ENCODE results near the gene BMPR1A.
A peak's percentile ranks its signal among the peaks of the same experiment; 100 is the strongest.
"Not testable (repeated sequence)": the region's sequence is repeated elsewhere in the genome, so short reads cannot be mapped to it uniquely, and the experiment has no call there.

Gene BMPR1A

DNA sequence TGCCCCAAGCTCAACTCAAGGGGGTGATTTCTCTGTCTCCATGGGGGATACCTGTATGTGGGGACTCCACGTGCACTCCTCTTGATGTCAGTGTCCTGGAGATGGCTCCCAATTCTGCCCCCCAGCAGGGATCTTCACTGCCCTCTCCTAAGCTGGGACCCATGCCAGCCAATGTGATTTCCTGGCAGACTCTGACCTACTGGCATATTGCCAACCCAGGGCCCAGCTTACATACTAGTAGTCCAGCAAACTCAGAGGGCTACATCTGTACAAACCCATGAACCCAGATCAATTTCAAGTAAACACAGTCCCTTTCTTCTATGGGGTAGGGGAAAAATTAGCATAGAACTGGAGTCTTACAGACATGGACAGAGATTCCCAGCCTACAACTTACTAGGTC is 26.2 kb upstream of the BMPR1A start:
- DNase-seq, result peak; percentile 27

DNA sequence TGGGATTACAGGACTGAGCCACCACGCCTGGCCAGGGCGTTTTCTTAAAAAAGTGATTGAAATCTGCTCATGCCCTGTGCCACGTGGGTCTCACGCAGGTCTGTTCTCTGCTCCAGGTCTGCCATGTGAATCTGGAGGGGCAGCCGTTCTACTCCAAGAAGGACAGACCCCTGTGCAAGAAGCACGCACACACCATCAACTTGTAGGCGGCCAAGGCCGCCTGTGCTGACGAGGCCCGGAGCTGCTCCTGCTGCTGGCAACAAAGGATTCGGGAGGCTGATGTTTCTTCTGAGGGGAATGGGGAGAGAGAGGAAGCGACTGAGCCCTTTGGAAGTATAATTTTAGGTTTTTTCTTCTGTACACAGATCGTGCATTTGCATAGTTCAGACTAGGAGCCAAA is 23.6 kb upstream of the BMPR1A start:
- no peak for DNase-seq

DNA sequence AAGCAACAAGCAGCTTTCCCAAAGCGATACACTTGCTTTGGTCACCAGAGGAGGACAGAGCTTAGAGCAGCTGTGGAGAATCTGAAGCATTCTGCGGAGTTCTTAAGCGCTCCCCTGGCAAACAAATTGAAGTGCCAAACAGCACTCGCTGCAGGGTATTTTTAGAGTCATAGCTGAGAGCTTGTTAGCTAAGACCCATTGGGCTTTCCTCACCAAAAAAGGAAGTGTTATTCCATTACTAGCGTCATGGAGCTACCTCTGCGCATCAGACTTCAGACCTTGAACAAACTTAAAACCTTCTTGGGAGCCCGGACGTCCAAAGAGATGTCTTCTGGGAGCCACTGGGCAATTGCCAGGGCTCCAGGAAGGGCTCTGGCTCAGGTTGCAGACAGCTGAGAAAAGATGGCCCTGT is 23.2 kb upstream of the BMPR1A start:
- DNase-seq, result no peak

DNA sequence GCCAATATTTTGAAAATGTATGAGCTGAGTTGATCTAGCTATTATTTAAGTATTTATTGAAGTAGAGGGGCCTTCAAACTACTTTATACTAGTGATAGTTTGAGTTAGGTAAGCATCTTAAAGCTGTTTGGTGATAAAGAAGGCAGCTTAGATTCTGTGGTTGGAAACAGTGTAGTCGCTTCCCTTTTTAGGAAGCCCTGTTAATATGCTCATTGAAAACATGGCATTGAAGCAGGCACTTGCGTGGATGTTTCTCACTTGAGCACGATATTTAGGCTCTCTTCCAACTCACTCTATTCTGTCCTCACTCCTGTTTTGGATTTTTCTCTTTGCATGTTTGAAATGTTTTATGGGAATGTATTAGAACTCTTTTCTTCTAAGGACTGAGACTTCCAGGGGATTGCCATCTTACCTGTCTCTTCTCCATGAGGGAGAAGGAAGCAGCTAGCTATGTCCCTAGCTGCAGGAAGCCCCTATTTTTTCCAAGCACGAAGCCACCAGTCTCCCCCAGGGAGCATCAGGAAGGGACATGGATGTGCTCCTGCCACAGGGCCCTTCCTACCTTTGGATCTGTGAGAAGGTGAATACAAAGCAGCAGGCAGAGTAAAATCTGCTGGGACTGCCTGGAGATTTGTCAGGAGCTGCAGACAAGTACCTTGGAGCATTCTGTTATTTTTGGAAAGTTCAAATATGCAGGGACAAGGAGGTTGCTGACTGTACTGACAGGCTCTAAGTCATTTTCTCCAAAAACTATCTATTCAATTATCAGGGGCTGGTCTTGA is 22.0 kb upstream of the BMPR1A start:
- DNase-seq, result no peak

DNA sequence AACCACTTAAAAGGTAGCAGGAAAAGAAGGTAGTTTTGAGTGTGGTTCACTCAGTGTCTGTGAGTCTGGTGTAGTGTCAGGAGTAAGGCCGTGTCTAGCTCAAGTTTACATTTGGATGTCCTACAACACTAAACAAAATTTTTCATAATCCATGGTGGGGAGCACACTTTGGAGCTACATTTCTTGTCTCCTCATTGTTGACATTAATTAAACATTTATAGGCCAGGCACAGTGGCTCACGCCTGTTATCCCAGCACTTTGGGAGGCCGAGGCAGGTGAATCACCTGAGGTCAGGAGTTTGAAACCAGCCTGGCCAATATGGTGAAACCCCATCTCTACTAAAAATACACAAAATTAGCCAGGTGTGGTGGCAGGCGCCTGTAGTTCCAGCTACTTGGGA is 21.1 kb upstream of the BMPR1A start:
- not testable (repeated sequence) for DNase-seq

DNA sequence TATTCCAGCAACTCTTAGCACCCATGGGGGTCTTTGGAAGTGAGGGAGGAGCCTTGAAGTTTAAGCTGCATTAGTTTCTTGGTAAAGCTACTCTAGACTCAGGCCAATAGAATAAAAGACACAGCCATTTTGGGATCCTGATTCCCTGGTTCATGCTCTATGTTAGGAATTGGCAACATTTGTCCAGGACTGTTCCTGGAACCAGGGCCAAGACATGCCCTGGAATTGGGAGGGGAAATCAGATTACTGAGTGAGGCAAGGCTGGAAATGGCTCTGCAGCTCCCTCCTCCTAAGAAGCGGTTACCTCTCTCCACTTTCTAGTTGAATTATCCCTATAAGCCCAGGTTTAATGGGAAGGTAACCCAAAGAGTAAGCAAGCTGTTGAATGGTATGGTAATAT is 14.2 kb upstream of the BMPR1A start:
- DNase-seq, result no peak

DNA sequence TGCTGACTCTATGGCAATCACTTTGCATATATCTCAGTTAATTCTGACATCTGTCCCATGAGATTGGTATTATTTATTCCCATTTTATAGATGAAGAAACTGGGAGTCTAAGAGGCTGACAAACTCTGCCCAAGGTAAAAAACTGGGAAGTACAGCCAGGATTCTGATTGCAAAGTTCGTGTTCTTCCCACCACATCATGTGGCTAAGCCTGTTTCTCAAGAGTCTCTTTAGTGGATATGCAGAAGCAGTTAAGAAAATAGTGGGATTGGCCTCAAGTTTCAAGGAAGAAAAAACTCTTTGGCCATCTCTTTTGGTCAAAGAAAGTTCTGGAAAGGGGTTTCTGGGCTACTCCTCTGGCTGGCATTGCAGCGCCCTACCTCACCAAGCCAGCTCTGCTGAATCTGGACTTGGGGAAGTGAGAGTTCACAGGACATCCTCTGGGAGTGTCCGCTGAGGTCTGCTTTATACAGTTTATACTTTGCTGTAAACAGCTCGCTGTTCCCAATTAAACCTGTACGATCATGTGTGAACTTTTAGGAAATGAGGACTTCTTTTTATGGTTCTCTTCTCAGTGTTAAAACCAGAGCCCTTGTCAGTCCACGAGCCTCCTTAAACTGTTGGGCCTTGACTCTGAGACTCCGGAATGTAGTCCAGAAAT is 12.2 kb upstream of the BMPR1A start:
- DNase-seq, result no peak

DNA sequence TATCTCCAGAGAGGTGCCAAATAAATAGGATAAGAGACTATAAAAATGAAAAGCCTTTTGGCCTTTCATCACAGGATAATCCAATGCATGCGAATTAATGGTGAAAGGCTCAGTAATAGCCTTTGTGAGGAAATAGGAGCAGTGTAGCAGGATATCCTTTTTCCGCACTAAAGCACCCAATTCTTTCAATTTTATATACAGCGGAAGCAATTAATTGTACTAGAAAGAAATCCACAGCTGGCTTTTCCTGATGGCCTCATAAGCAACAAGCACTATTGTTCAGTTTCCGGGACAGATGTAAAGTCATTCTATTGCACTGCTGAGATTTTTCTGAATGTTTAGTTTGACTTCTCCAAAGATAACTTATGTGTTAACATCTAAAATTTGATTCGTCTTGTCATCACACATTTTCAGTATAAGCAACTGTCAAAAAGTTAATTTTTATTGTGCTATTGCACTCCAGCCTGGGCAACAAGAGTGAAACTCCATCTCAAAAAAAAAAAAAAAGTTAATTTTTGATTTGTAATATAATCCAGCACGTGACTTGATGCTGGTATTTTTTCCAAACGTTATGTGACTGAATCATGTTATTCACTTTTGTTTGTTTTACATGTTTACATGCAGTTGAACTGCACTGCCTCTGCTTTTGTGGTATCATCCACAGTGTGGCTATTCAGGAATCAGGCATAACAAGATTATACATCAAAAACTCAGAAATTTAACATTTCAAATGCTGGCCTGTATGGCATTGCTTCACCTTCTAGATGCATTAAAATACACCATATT is 8.4 kb upstream of the BMPR1A start:
- no peak for DNase-seq

DNA sequence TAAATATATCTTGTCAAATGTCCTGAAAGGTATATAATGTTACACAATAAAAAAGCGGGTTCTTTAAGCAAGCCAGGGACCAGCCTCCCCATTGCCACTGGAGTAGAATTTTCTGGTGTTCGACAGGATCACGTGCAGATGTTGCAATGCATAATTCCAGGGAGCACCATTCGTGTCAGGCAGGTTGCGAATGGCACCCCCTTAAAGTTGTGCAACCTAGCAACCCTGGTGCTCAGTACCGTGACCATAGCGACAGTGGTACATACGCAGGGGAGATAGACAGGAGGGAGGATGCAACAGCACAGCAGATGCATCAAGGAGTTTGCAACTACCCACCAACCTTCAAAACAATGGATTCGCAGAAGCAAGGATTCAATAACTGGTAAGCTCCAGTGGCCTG is 6.6 kb upstream of the BMPR1A start:
- no peak for DNase-seq

DNA sequence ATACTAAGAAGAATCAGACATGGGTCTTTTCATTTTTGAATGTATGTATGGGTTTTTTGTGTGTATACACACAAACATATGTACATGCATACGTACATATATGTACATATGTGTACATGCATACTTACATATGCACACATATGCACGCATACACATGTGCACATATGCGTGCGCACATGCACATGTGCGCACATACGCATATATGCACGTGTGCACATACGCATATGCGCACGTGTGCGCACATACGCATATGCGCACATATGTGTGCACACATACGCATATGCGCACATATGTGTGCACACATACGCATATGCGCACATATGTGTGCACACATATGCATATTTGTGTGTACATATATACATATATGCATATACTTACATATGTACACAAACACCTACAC is 4.9 kb upstream of the BMPR1A start:
- no peak for DNase-seq

DNA sequence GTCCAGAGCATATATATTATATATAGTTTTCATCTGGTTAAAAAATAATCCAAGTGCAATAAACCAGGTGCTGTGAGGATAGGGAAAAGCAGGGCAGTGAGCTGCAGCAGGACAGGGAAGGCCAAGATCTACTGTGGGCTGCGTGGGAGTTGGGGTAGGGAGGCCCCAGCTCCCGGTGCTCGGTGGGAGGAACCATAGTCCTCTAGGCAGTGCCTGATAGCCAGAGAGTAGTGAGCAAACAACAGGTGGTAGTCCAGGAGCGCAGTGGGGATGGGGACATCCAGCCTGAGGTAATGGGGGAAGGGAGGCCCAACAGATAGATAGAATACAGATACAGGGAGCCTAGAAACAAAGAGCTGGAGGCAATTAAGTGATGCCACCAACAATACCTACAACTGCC is 4.1 kb upstream of the BMPR1A start:
- no peak for DNase-seq

DNA sequence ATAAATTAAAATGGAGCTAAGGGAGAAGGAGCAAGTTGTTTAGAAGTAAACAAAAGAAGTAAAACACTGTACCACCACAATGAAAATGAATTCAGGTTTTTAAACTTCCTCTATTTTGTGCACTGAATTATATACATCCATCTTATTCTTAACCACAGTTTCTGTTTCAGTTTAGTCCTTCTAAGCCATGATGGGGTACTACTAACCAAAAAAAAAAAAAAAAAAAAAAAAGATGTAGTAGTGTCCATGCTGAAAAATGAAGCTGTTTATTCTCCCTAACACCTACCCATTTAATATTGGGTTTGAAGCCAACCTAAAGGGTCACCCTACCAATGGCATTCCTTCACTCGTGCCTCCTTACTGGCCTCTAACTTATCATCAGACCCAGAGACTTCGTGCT is 3.4 kb upstream of the BMPR1A start:
- no peak for DNase-seq

DNA sequence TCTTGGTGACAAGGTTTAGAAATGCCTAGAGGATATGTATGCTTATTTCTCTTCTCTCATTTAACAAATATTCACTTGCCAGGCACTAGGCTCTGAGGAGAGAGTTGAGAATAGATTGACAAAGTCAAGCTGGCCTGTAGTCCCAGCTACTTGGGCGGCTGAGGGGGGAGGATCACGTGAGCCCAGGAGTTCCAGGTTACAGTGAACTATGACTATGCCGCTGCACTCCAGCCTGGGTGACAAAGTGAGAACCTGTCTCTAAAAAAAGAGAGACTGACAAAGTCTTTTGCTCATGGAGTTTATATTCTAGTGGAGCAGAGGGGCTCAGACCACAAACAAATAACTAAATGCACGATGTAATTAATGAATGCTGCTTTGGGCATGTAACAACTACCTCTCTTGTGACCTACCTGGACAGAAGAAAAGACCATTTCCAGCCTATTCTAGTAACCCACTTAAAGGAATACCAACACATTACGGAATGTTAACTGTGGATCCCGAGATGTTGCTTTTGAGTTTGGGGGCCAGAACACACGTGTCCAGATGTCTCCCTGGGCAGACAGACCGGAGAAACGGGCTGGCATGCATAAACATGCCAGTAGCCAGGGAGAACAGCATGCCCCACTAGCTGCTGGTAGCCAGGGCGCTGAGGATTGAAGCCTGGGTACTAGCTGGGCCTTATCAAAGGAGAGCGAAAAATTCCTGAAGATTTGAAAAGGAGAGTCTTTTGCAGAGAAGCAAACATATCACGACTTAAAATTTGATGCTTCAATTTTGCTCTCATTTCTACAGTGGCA is 2.6 kb upstream of the BMPR1A start:
- no peak for DNase-seq

DNA sequence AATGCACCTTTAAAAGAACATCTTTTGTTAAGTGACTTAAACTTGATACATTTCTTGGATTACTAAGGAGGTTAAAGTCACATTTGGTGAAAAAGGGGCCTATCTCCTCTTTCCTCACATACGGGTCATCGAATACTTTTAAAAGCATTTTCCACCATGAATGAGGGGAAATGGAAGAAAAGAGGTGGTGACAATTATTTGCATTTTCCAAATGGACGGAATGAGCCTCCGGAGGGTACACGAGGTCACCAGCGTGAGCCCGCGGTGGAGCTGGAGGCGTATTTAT is 1.0 kb upstream of the BMPR1A start:
- no peak for DNase-seq

DNA sequence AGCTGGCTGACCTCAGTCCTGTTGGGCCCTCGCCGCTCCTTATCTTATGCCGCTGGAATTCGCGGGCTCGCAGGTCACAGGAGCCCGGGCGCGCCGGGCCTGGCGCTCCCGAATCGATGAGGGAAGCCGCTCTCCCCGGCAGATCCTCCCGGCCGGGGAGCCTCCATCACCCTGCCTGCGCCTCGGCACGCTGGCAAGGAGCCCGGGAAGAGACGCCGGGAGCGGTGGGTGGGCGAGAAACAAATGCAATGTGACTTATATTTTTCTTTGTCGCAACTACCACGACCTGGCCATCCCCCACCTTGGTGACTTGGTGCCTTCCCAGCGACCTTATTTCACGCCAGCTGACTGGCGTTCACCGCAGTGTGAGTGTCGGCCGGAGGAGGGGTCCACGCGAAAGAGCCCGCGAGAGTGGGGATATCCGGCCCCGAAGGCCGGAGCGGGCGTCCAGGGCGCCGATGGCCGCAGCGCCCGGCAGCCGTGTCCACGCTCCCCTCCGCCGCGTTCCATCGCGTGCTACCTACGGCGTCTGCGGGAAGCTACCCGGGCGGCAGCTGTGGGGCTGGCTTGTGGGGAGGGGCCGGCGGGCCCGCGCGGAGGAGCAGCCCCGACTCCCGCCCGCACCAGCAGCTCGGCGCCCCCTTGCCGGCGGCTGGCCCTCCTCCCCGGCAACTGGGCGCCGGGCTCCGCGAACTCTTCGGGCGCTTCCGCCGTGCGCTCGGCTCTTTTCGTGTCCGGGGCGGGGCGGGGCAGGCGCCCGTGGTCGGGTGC is 494 bp upstream of the BMPR1A start:
- peak; percentile 74 for DNase-seq

DNA sequence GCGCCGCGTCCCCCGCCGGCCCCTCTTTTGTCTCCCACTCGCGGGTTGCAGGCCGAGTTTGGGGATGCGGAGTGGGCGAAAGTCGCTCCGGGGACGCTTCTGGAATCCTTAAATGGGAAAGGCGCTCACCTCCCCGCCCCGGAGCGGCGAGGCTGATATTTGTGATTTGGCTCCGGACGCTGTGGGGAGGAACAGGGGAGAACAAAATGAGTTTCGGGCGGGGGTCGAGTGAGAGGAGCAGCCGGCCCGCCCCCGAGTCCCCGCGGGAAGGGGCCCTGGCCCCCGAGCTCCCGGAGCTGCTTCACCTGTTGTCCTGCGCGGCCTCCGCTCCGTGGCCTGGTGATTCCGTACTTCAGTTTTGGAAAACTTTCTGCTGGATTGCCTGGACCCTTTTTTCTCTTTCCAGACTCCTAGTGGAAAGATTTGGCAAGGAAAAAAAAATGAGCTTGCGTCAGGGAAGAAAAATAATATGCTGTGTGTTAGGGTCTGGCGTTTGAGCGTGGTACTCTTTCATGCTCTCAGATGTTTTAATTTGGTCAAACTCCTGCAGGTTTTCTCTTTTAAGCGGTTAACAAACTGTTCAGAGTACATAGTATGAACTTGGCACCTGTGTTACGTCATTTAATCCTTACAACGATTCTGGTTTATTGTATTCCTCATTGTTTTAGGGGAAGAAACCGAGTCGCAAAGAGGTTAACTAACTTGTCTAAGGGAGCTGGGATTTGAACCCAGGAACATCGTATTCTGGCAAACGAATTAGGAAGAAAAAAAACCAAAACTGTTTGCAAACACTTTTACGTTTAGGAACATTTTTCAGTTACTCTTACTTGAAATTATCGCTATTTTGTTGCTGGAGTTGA is 924 bp downstream of the BMPR1A start:
- DNase-seq, result no peak

DNA sequence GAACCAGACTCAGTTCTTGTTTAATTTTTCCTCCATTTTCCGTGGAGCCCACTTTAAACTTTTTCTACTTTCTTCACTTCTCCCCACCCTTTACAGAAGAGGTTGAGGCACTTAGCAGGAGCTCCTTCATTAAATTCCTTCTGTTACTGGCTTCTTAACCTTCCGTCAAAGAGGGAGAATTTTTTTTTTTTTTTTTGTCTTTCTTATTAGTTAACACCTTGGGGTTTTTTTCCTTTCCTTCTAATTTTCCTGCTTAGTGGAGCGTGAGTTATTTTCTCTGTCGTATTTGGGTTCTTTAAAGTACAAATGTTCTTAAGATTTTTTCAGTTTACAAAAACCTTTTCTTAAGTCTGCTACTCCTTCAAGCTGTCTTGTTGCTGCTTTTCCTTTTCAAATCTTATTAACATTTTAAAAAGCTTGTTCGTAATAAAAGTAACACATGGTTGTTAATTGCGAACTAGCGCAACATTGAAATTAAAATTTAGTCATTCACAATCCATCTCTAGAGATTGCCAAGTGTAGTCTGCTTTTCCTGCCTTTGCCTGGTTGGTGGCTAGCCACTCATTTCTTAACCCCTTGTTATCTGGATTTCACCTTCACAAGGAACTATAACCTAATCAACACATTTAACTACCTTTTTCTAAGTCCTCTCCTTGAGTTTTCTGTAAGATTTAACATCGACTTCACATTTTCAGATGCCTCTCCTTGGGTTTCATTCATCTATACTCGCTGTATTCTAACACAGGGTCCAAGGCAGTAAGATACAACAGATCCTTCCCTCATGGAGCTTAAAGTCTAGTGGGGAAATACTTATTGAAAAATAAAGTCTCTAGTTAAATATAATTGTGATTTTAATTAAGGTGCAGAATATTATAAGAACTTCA is 2.0 kb downstream of the BMPR1A start:
- no peak for DNase-seq

DNA sequence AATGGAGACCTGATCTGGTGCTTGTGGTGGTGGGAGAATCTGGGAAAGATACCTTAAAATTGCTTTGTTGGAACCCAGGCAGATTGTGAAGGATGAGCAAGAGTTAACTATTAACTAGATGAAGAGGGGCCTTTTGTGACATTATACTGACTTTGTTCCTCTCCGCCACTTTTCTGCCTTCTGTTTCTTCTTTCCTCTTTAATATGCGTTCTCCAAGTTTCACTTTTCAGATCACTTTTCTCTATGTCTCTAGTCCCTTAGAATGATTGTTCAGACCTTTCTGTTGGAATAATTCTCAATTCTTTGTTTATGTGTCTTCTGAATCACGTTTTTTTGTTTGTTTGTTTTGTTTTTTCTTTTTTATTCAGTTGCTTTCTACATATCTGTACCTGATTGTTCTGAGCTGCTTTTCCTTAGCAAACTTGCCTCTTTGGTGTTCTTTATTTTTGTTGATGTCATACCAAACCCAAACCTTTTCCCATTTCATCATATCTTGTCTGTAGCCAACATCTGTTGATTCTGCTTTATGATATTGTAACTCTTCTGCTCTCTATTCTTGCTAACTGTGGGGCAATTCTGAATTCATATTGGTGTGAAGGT is 2.8 kb downstream of the BMPR1A start:
- DNase-seq, result no peak

DNA sequence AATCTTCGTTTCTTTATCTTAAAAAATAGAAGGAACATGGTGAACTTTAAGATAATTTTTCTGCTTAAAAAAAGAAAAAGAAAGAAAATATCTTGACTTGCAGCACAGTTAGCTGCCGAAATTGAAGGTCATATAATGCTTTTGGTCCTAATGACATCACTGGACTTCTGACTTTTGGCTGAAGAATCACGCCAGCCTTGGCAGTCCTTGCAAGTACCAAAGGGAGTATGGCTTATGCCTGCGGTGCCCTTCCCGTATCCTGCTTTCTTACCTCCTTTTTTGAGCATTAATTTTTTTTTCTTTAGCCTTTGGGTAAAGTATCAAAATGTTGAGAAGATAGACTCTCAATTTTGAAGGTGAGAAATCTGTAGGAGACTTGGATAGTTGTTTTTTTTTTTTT is 7.0 kb downstream of the BMPR1A start:
- no peak for DNase-seq

DNA sequence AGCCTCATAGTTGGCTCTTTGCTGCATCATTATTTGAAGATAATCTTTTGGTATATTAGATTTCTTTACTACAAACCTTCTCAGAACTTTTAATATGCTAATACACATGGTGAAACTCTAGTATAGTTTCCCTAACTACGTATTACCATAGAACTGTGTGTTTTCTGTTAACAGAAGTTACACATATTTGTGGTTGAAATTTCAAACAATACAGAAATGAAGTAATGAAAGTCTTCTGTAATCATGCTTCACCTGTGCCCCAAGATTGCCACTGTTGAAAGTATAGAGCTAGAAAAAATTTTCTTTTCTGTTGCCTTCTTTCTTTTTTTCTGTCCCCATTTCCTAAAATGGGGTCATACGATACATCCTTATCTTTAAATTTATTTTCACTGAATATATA is 9.1 kb downstream of the BMPR1A start:
- no peak for DNase-seq
